ENCODE data around the gene WFDC1.
A peak's percentile ranks its signal among the peaks of the same experiment; 100 is the strongest.

The WFDC1 gene, protein sequence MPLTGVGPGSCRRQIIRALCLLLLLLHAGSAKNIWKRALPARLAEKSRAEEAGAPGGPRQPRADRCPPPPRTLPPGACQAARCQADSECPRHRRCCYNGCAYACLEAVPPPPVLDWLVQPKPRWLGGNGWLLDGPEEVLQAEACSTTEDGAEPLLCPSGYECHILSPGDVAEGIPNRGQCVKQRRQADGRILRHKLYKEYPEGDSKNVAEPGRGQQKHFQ

DNA sequence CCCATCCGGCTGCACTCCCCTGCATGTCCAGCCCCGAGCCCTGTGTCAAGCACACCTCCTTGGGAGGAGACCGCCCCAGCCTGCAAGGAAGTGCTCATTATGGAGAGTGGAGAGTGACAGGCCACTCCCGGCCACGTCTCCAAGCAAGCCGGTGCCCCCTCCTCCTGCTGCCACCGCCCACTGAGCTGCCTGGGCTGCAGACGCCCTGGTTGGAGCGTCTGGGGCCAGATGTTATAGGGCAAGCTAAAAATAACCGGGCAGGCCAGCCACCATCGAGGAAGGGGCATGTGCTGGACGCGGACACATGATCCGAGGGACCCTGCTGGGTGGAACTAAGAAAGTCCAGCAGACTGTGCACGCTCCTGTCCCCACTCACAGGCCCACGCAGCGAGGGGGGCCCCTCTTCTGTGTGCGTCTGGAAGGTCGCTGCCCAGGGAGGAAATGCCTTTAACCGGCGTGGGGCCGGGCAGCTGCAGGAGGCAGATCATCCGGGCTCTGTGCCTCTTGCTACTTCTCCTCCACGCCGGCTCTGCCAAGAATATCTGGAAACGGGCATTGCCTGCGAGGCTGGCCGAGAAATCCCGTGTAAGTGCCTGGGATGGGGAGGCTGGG is at the start of gene WFDC1:
TSS of gene WFDC1 (plus strand) at position 348 of the 612 bp plus-strand sequence. CDS start at position 442, 94 bp downstream.
- DNase-seq = no peak

DNA sequence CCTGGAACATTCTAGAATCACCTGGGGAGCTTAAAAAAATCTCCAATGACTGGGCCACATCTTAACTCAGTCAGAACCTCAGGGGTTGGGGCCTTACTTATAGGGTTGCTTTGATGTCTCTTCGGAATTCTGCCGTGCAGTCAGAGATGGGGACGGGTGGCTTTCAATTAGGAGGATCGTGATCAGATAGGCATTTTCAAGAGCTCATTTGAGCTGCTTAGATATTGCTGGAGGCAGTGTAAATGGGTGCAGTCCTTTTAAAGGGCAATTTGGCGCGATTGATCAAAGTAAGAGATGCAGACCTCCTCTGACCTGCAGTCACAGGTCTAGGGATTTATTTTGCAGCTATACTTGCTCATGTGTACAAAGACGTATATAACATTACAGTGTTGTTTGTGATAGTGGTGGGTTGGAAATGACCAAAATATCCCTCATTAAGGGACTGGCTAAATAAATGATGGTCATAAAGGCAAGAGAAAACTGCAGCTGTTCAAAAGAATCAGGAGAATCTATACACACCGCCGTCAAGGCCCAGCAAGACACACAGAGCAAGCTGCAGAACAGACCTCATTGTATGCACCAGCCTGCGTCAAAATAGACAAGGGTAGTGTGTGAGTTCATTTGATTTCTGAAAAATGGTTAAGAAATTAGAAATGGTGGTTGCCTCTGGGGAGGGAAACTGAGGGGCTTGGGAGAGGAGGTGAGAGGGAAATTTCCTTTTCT is 48.6 kb upstream of the WFDC1 start:
- DNase-seq = no peak

DNA sequence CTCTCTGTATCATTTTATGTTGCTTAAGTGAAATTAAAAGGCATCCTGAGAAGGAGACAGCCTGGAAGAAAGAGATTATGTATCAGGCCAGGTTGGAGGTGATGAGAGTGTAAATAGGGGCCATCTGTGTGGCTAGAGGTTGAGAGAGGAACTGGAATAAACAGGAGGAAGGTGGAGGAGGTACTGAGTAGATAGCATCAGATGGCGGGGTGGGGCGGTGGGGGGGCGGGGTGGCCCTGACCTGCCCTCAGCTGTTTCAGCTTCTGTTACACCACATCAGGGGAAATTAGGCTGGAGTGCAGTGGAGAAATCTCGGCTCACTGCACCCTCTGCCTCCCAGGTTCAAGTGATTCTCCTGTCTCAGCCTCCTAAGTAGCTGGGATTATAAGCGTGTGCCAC is 48.0 kb upstream of the WFDC1 start:
- DNase-seq = no peak

DNA sequence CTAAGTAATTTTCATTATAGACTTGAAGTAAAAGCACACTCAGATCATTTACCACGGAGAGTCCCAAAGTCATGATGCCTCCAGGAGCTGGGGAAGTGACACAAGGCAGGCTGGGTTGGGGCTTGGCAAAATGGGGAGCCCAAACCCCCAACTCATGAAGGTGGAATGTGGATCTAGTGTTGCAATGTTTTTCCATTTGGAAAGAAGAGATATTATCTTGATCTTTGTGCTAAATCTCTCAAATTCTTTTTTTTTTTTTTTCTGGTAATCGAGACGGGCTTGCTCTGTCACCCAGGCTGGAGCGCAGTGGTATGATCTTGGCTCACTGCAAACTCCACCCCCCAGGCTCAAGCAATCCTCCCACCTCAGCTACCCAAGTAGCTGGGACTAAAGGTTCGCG is 47.3 kb upstream of the WFDC1 start:
- no peak for DNase-seq

DNA sequence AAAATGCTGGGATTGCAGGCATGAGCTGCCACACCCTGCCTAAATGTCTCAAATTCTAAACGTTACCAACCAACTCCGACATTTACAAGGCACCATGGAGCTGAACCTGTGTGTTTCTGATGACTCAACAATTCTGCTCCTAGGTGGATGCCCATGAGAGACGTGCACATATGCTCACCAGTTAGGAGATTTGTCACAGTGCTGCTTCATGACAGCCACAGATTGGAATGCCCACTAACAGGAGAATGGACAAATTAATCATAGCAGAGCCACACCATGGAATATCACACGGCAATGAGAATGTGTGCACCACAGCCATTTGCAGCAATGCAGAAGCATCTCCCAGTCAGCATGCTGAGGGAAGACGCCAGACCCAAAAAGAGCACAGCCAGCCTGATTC is 46.8 kb upstream of the WFDC1 start:
- no peak for DNase-seq

DNA sequence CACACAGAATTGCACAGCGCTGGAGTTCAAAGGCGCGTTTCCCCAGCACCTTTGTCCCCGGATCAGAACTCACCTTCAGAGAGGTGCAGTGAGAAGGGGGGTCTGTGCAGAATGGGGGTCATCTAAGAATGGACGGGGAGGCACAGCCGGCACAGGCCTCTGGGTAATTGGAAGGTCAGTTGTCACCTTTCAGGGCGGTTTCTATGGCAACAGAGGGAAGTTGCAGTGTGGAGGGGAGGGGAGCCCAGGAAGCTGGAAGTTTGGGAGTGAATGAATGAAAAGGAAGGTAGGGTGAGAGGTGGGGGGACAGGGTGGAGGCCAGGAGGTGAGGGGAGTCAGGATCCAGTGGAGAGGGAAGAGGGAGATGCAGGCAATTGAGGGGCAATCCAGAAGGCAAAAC is 42.5 kb upstream of the WFDC1 start:
- DNase-seq = no peak

DNA sequence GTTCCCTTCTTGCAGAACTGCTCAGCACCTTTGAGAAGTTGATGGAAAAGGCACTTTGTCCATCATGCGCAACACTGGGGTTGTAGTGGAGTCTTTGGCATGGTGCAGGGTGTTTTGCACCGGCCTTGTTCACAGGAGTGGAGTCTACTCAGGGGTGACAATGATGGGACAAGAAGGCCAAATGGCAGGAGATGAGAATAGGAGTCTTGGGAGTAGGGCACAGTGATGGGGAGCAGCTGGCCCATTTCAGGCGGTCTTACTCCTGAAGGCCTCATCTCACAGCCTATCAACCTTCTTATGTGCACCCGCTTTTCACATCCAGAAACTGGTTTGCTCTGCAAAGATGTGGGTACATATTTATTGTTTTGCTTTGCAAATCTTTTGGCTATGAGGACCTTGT is 41.5 kb upstream of the WFDC1 start:
- DNase-seq = no peak

DNA sequence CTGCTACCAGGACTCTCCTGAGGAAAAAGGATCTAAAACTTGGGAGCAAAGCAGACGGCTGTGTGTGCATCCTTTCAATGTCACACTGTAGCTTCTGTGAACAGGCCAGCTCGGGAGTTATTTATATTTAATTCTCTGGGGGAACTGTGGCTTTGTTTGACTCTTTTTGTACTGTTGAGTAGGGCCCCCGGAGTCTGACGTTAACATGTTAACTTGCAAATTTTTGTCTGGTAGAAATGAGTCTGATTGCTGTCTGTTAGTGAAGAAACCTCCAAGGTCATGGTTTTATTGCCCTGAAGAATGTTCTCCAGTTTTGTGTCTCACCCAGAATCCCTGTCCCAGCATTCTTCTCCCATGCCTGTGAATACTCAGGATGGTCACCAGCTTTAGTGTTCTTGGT is 40.6 kb upstream of the WFDC1 start:
- DNase-seq = no peak

DNA sequence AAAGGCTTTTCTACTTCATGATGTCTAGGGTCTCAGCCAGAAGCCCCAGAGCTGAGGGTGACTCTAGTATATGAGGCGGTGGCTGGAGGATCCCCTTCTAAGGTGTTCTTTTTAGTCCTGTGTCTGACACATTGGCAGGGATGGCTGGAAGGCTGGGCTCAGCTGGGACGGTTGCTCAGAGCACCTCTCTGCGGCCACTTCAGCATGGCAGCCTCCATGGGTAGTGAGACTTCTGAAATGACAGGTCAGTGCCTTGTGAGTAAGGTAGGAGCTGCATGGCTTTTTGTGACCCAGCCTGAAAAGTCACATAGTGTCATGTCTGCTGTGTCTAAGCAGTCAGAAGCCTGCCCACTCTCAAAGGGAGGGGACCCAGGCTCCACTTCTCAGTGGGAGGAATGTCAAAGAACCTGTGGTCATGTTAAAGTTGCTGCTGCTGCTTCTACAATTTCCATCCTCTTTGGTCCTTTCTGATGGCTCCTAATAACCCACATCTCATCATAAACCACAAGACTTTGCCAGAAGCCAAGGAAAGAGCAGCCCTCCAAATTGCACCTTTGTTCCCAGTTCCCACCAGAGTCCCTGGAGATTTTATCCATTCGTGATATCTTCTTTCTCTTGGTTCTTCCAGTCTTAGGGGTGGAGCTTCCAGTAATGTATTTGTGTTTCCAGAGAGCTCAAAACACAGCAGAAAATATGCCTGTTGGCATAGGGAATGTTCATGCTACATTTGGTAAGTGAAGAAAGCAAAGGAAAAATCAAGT is 39.4 kb upstream of the WFDC1 start:
- DNase-seq = no peak

DNA sequence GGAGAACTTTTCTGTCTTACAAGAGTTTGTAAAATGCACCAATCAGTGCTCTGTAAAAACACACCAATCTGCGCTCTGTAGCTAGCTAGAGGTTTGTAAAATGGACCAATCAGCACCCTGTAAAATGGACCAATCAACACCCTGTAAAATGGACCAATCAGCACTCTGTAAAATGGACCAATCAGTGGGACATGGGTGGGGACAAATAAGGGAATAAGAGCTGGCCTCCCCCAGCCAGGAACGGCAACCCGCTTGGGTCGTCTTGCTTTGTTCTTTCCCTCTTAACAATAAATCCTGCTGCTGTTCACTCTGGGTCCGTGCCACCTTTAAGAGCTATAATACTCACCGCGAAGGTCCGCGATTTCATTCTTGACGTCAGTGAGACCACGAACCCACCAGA is 36.4 kb upstream of the WFDC1 start:
- DNase-seq = no peak

DNA sequence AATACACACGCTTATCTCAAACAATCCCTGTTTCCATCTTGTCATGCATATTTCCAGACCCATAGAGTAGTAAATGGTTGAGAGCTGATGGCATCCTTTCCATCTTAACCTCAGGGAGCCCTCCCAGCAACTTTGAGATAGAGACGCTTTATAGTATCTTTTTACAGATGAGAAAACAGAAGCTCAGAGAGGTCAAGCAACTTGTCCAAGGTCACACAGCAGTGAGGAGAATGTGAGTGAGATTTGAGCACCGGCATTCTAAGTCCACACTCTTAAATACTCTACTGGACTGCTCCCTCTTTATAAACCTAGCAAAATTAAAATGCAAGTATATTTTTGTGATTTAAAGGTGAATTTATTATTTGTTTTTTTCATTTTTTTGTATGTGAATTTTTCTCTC is 35.0 kb upstream of the WFDC1 start:
- no peak for DNase-seq

DNA sequence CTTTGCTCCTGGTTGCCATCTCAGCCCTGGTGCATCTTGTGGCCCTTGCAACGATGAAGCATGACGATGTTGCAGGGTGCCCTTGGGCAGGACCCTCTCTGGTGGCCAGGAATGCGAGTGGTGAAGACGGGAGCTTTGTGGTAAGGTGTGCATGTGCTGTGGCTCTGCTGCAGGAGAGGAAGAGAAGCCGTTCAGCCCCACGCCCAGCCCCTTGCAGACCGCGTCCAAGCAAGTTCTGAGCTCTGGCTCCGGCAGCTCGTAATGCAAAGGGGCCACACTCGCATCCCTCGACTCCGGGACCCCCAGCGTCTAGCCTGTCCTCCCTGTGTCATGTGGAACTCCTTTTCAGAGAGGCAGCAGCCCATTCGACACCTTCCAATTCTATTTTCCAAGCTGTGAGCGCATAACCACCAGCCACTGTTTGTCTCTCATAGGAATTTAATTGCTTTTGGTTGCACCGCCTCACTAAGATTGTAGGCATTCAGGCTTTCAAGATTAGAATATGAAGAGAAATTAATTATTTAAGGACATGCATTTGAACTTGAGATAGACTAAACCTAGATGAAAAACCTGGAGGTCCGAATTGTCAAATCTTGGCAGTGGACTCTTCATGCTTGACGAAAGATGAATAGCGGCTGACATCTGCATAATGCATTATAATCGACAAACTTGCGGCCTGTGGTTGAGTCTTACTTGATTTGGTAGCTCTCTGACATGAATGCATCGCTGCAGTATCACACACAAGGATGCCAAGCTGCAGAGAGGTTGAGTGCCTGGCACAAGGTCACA is 33.7 kb upstream of the WFDC1 start:
- no peak for DNase-seq

DNA sequence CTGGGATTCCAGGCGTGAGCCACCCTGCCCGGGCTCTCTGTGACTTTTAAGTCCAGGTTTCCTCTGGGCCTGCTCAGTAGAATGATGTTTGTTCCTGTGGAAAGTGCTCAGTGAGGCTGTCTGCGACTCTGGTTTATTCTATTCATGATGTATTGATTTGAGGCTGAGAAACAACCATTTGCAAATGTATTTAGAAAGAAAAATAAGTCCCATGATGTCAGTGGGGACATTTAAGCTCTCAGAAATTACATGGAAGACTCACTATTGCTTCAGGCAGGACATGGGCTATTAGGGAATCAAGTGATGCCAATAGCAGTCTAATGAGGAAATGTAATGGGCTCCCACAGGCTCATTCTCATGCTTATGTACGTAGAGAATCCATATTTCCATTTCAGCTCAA is 32.6 kb upstream of the WFDC1 start:
- DNase-seq = no peak

DNA sequence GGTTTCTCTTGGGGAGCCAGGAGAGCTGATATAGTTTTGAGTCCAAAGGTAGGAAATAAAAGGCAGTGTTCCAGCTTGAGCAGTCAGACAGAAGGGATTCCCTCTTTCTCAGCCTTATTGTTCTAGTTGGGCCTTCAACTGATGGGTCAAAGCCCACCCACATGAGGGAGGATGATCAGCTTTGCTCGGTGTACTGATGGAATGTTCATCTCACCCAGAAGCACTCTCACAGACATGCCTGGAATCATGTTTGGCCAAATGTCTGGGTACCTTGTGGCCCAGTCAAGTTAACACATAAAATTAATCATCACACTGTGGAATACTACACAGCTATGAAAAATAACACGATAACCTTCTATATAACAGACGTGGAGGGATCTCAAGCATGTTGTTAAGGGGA is 31.7 kb upstream of the WFDC1 start:
- DNase-seq = no peak

DNA sequence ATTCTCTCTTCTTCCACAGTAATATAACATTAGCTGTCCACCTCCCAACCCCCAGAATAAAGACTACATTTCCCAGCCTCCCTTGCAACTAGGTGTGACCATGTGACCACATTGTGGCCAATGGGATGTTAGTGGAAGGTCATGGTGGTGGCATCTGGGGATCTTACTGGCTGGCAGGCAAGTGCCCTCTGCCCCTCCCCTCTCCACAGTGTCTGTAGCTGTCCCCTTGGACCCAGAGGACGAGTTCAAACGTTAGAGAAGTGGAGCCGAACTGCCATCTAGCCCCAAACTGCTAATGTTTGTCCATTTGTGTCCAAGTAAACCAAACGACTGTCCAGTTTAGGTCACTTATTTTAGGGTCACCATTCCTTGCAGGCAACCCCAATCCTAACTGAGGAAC is 28.2 kb upstream of the WFDC1 start:
- DNase-seq = peak; percentile 43

DNA sequence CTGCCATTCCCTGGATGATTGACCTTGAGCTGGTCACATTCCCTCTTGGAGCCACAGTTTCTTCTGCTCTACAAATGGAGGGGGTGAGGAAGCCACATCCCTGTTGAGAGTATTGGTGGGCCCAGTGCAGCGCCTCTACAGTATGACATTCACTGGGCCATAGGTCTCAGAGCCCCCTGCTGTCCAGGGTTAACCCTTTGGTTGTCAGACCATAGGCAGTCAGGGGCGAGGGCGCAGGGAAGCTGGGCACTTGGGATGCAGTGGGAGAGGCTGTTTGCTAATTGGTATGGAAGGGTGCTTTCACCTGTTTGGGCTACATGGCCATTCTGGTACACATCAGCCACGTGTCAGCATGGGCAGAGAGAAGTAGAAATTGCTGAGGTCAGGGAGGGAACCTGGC is 27.3 kb upstream of the WFDC1 start:
- no peak for DNase-seq

DNA sequence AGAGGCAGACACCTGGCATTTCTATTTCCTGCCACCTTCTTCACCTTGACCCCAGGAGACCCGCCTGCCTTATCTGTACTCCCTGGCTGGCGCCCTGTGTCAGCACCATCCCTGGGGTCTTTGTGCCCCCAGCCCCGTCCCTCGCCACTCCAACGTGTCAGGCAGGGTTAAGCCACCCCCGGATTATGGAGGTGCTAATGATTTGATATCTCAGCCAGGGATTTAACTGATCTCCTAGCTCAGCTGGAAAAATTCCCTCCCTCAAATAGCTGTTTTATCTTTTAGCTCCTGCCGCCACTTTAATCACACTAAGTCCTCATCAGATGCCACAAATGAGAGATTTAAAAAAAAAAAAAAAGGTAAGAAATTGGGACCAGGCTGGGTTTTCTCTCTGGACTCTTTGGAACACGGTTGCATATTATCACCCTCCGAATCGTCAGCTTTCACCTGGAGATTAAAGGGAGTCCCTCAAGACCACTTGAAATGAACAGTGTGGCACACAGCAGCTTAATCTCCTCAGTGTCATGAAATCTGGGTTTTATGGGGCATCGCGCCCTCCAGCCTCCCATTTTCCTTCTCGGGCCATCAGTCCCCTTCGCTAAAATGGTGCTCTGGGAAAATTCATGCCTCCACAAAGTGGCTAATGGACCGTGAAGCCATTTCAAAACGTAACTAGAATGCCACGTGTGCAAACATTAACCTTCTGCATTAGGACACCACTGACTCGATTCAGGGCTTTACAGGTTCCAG is 26.2 kb upstream of the WFDC1 start:
- no peak for DNase-seq

DNA sequence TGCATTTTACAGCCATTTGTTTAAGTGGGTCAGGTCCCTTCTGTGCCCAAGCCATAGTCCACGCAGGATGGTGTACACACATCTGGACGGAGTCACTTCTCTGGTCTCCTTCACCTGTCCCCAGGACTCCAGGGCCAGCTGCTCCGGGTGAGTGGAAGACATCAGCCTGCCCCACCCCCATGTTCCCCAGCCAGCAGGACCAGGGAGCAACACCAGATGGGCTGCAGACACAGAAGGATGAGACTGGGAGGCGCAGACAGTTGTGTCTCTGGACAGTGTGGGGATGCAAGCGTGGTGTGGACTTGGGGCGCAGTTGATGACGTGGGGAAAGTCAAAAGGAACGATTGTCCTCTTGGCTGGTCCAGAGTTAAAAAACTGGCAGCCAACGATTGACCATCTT is 24.6 kb upstream of the WFDC1 start:
- DNase-seq = no peak

DNA sequence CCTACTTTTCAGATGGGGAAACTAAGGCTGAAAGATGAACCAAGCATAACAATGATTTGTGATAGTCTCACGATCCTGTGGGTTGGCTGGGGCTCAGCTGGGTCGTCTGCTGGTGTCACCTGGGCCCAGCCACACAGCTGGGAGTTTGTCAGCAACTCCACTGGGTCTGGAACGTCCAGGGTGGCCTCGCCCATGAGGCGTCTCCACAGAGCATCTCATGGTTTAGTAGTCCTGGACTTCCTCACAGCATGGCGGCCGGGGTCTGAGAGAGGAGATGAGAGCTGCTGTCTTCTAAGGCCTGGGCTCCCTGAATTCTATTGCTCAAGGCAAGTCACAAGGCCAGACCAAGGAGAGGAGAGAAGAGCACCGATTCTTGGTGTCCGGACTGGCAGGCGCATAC is 24.1 kb upstream of the WFDC1 start:
- no peak for DNase-seq

DNA sequence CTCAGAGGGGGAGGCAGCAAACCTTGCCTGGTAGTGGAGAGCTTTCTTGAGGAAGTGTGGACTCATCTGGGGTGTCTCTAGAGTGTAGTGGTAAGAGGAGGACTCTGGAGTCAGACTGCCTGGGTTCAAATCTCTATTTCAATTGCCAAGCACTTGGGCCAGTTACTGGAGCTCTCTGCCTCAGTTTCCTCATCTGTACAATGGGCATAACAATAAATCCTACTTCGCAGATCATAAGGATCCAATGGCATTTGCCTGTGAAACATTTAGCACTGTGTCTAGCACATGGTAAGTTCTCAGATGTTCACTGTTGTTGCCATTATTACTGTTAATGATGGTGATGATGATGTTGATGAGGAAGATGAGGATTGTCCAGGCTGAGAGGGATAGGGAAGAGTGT is 23.6 kb upstream of the WFDC1 start:
- no peak for DNase-seq

DNA sequence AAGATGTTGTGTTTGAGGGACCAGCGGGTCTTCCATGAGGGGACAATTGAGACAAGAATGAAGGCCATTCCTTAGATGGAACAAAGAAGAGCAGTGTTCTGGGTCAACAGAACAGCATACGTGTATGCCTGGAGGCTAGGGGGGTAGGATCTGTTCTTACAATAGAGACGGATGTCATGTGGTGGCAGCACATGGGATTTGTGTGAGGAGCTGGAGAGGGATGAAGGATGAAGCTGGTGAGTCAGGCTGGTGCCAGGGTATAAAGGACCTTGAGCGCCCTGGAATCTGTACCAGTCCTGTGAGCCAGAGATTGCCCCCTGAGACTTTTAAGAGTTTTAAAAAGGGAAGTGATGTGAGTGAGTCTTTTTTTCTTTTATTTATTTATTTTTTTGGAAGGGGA is 22.8 kb upstream of the WFDC1 start:
- no peak for DNase-seq

DNA sequence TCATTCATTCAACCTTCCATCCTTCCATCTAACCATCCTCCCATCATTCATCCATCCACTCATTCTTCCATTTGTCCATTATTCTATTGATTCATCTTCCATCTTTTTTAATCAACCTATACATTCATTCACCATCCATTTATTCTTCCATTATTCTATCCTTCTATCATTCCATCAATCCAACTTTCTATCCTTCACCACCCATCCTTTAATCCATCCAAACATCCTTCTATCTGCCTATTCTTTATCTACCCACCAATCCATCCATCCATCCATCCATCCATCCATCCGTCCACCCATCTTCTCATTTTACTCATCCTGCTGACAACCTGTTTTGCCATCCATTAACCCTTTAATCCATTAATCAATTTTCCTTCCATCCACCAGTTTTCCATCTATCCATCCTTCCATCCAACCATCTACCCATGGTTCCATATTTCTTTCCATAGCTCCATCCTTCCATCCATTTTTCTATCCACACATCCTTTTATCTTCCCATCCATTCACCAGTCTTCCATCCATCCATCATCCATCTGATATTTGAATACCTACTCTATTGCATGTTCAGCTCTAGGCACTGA is 21.8 kb upstream of the WFDC1 start:
- no peak for DNase-seq

Data from CD4-positive, alpha-beta T cell treated with Interleukin-21 for 1 hour (primary cell).